Kidney epithelial cell (primary cell): ENCODE results near the gene FMOD. TPM values are rescaled to one million over a fixed set of nuclear protein-coding genes. Genes with fewer than 3 reads are reported as not detected.
"Not testable (repeated sequence)": the region's sequence is repeated elsewhere in the genome, so short reads cannot be mapped to it uniquely, and the experiment has no call there.

Experiments used
- DNase-seq: peaks from one replicate; pipeline ENCODE4 v3.0.0-alpha.2; 2010; ENCODE audit warnings: low read depth
- H3K27me3 ChIP-seq: 2 replicates; pipeline ENCODE4 v1.6.0; 2011; ENCODE audit warnings: low read length; ENCODE audit not compliant: control insufficient read depth, insufficient read depth
- H3K36me3 ChIP-seq: 2 replicates; pipeline ENCODE4 v1.5.1; 2011; ENCODE audit warnings: low read length; ENCODE audit not compliant: control insufficient read depth, insufficient read depth
- H3K4me3 ChIP-seq: 2 replicates; pipeline ENCODE4 v1.5.1; 2011; ENCODE audit warnings: low read depth, mild to moderate bottlenecking, control low read depth, low read length
- CTCF ChIP-seq: IDR thresholded peaks from 2 replicates; pipeline ENCODE4 v1.5.1; 2011; ENCODE audit warnings: mild to moderate bottlenecking, moderate library complexity, low read length, control low read depth, inconsistent platforms; ENCODE audit not compliant: insufficient read depth, poor library complexity, severe bottlenecking
- total RNA-seq: library from RNA; depleted of rRNA; stranded (reverse); fragments of >200 nt; gene quantifications from 2 replicates; pipeline ENCODE4 v1.2.3, GENCODE V29; 2015

FMOD gene
- total RNA-seq, 1 donor from 2014 or later = 0.79 TPM

GRCh38 chr1:203302894-203303293, 48.0 kb downstream of the FMOD start:
- Histone ChIP-seq H3K27me3 (peaks cover 5% of the 10 kb centered on the region), H3K36me3 (no peaks in the 10 kb centered on the region), H3K4me3 (no peak overlapping the region)
- no peak for DNase-seq
- TF ChIP-seq CTCF = no peak

GRCh38 chr1:203302456-203302855, 48.5 kb downstream of the FMOD start:
- TF ChIP-seq CTCF = no peak
- peaks cover 5% of the 10 kb centered on the region for H3K27me3 ChIP-seq
- H3K36me3 ChIP-seq = no peaks in the 10 kb centered on the region
- DNase-seq = no peak
- no peak overlapping the region for H3K4me3 ChIP-seq

- Histone ChIP-seq H3K27me3 (peaks cover 5% of the 10 kb centered on the region), H3K36me3 (no peaks in the 10 kb centered on the region), H3K4me3 (no peak overlapping the region)
- no peak for TF ChIP-seq CTCF
- no peak for DNase-seq
Measured at GRCh38 chr1:203301331-203301668, 49.6 kb downstream of the FMOD start.

GRCh38 chr1:203300441-203301330, 50.2 kb downstream of the FMOD start:
- no peaks in the 10 kb centered on the region for H3K36me3 ChIP-seq
- H3K27me3 ChIP-seq = peaks cover 5% of the 10 kb centered on the region
- DNase-seq = no peak
- no peak overlapping the region for H3K4me3 ChIP-seq
- TF ChIP-seq CTCF = no peak

- not testable (repeated sequence) for H3K27me3 ChIP-seq, H3K4me3 ChIP-seq, DNase-seq, H3K36me3 ChIP-seq
Measured at GRCh38 chr1:203299719-203300429, 51.0 kb downstream of the FMOD start.

- no peak for DNase-seq
- no peaks in the 10 kb centered on the region for H3K36me3 ChIP-seq
- TF ChIP-seq CTCF = no peak
- no peak overlapping the region for H3K4me3 ChIP-seq
- peaks cover 3% of the 10 kb centered on the region for H3K27me3 ChIP-seq
Measured at GRCh38 chr1:203299169-203299568, 51.8 kb downstream of the FMOD start.
